Mucosa of stomach (tissue), 1 donor: ENCODE data around the gene ETV6.
A peak's percentile ranks its signal among the peaks of the same experiment; 100 is the strongest.

ENCODE experiments used
- H3K27me3 ChIP-seq: one replicate; pipeline ENCODE4 v1.7.0; 2013; ENCODE audit warnings: mild to moderate bottlenecking, low read length; ENCODE audit not compliant: control insufficient read depth, insufficient read depth
- H3K36me3 ChIP-seq: one replicate; pipeline ENCODE4 v1.7.0; 2013; ENCODE audit warnings: low read length; ENCODE audit not compliant: control insufficient read depth, insufficient read depth
- H3K4me1 ChIP-seq: one replicate; pipeline ENCODE4 v1.7.0; 2013; ENCODE audit warnings: mild to moderate bottlenecking, low read length; ENCODE audit not compliant: control insufficient read depth, insufficient read depth
- H3K4me3 ChIP-seq: one replicate; pipeline ENCODE4 v1.7.0; 2013; ENCODE audit warnings: low read length
- H3K9ac ChIP-seq: one replicate; pipeline ENCODE4 v1.7.0; 2013; ENCODE audit warnings: mild to moderate bottlenecking, low read length, moderate library complexity
- H3K9me3 ChIP-seq: one replicate; pipeline ENCODE4 v1.7.0; 2013; ENCODE audit warnings: mild to moderate bottlenecking, low read length, moderate library complexity; ENCODE audit not compliant: control insufficient read depth
- donor health status: Pancreatic carcinoma.

Gene ETV6

GRCh38 chr12:11752403-11753149, 103.1 kb downstream of the ETV6 start:
- Histone ChIP-seq H3K9me3 (no peaks in the 10 kb centered on the region), H3K27me3 (no peaks in the 10 kb centered on the region), H3K9ac (no peak overlapping the region), H3K4me1 (peaks cover 14% of the 10 kb centered on the region), H3K4me3 (no peak overlapping the region), H3K36me3 (no peaks in the 10 kb centered on the region)

DNA sequence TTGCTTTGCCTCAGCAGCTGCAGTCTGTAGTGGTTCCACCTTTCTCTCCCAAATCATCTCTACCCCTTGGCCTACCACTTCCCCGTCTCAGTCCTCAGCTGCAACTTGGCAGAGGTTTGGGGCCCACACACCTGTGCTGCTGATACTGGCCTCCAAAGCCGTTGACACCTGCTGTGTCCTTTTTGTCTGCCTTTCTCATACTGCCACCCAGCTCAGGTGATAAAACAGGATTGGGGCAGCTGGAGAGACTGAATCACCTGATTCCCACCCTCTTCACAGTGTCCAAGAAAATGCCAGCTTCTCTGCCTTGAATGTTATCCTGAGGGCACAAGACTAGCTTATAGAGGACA, 103.7 kb downstream of the ETV6 start:
- Histone ChIP-seq H3K27me3 (no peaks in the 10 kb centered on the region), H3K4me3 (no peak overlapping the region), H3K9ac (no peak overlapping the region), H3K9me3 (no peaks in the 10 kb centered on the region), H3K4me1 (peaks cover 14% of the 10 kb centered on the region), H3K36me3 (no peaks in the 10 kb centered on the region)

- Histone ChIP-seq H3K36me3 (no peaks in the 10 kb centered on the region), H3K27me3 (no peaks in the 10 kb centered on the region), H3K4me1 (peaks cover 18% of the 10 kb centered on the region), H3K4me3 (no peak overlapping the region), H3K9ac (no peak overlapping the region), H3K9me3 (no peaks in the 10 kb centered on the region)
These were observed 104.4 kb downstream of the ETV6 start for GRCh38 chr12:11753826-11754225.

DNA sequence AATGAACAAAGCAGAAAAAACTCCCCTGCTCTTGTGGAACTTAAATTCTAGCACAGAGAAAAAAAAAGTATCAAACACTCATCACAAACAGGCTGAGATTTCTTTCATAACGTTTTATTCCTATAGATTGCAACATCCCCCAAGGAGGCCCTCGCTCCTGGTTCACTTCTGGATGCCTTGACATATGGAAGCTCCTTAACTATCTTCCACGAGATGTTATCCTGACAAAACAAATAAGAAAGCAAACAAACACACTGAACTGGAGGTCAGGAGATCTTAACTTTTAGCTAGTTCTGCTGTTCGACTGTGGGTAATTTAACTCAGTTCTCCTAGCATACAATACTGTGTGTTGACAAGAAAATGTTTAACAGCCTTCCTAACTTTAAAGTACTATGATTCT, 104.8 kb downstream of the ETV6 start:
- H3K9me3 ChIP-seq, result no peaks in the 10 kb centered on the region
- no peaks in the 10 kb centered on the region for H3K27me3 ChIP-seq
- no peak overlapping the region for H3K4me3 ChIP-seq
- no peaks in the 10 kb centered on the region for H3K36me3 ChIP-seq
- peaks cover 23% of the 10 kb centered on the region for H3K4me1 ChIP-seq
- no peak overlapping the region for H3K9ac ChIP-seq

DNA sequence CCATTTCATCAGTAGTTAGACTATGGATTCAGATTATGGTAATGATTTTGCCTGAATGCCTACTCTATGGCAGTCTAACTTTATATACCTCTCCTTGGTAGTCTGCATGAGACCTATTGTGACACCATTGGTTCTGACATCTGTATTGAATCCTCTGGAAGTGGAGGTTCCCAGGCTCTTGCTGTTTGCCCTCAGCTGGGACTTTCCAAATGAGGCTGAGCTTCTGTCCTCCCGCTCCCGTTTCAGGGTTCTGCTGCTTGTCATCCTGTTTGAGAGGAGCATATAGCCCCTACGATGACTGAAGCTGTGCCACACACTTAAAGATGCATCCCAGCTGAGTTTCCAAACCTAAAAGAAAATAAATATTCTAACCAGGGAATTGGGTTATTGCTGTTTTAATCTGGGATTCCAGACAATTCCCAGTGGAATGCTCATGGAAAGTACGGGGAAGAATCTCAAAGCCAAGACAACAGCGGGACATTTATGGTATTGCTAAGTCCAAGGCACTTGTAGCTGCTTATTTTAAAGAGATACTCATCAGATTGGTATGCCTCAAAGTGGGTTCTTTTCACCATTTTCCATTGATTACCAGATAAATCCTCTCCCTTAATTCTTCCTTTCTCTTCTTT, 105.9 kb downstream of the ETV6 start:
- Histone ChIP-seq H3K36me3 (no peaks in the 10 kb centered on the region), H3K9ac (no peak overlapping the region), H3K27me3 (no peaks in the 10 kb centered on the region), H3K4me3 (no peak overlapping the region), H3K9me3 (no peaks in the 10 kb centered on the region), H3K4me1 (peaks cover 26% of the 10 kb centered on the region)

DNA sequence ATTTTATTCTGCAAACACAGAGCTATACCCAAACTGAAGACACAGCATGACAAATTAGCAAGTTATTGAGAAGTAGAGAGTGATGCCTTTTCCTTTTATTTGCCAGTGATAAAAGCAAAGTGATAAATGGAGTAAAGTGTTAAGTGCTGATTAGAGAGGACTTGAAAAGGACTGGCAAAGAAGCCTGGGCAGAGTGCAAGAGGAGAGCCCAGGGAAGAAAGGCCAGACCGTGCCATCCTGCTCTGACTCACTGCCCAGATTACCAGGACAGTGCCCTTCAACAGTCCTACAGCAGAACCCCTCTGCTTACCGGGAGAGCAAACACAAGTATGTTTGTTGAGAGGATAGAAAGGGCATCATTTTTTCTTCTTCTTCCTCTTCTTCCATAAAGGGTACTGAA, 106.5 kb downstream of the ETV6 start:
- Histone ChIP-seq H3K9ac (no peak overlapping the region), H3K36me3 (no peaks in the 10 kb centered on the region), H3K9me3 (no peaks in the 10 kb centered on the region), H3K4me1 (peaks cover 26% of the 10 kb centered on the region), H3K27me3 (no peaks in the 10 kb centered on the region), H3K4me3 (no peak overlapping the region)

- Histone ChIP-seq H3K27me3 (no peaks in the 10 kb centered on the region), H3K36me3 (no peaks in the 10 kb centered on the region), H3K9me3 (no peaks in the 10 kb centered on the region), H3K4me1 (peaks cover 21% of the 10 kb centered on the region), H3K4me3 (no peak overlapping the region), H3K9ac (no peak overlapping the region)
These were observed 107.0 kb downstream of the ETV6 start for GRCh38 chr12:11756523-11756922.

DNA sequence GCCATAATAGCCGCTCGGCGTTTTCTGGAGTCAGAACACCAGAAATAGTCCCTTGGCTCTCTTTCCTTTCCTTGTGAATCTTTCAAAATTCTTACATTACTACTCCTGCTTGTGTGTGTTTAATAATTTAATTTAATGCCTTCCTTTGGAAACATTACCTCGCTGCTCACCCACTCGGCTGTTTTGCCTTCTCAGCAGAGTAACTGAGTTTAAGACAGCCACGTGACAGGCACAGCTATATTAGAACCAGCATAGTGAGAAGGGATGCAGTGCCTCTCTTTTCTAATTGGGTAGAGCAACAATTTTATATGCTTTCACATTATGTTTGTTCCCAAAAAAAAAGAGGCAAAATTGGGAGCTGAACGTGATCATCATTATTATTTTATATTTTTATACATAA, 107.6 kb downstream of the ETV6 start:
- Histone ChIP-seq H3K9ac (no peak overlapping the region), H3K4me1 (peaks cover 22% of the 10 kb centered on the region), H3K4me3 (no peak overlapping the region), H3K36me3 (no peaks in the 10 kb centered on the region), H3K27me3 (no peaks in the 10 kb centered on the region), H3K9me3 (no peaks in the 10 kb centered on the region)

DNA sequence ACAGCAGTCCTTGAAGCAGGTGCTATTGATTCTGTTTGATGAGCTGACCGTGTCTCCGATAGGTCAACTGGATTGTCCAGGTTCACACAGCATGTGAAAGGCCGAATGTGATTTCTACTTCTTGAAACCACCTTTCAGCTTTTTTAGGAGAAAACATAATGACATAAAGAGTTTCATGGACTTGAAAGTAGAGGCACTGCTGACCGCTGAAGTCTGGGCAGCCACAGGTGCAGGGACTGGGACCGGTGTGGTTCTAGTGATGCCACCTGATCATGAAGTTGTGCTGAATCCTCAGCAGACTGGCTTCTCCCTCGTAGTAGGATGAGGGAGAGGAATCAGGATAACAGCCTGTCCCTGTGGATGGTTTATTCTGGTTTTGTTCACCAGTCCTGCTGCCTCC, 108.1 kb downstream of the ETV6 start:
- no peak overlapping the region for H3K4me3 ChIP-seq
- no peak overlapping the region for H3K9ac ChIP-seq
- H3K9me3 ChIP-seq, result no peaks in the 10 kb centered on the region
- no peaks in the 10 kb centered on the region for H3K36me3 ChIP-seq
- H3K27me3 ChIP-seq, result no peaks in the 10 kb centered on the region
- H3K4me1 ChIP-seq, result peaks cover 23% of the 10 kb centered on the region

DNA sequence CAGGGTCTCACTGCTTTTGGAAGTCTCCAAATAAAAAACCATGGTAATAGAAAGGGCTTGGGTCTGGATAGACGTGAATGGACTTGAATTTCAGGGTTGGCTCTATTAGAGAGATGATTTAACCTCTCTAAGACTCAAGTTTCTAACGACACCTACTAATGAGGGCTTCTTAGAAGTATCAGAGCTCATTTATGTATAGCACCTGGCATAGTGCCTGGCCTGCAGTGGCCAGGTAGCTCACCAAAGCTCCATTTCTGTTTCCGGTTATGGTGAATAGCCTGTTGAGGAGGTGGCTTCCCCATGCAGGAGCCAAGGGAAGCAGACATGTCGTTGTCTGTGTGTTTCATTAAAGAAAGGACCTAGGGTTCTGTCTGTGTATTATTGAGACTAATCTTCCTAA, 108.6 kb downstream of the ETV6 start:
- peak overlapping the region; percentile 37 for H3K9ac ChIP-seq
- no peaks in the 10 kb centered on the region for H3K36me3 ChIP-seq
- no peaks in the 10 kb centered on the region for H3K27me3 ChIP-seq
- no peak overlapping the region for H3K4me3 ChIP-seq
- peaks cover 28% of the 10 kb centered on the region for H3K4me1 ChIP-seq
- no peaks in the 10 kb centered on the region for H3K9me3 ChIP-seq

- peaks cover 31% of the 10 kb centered on the region for H3K4me1 ChIP-seq
- H3K27me3 ChIP-seq, result no peaks in the 10 kb centered on the region
- peak overlapping the region; percentile 37 for H3K9ac ChIP-seq
- H3K4me3 ChIP-seq, result no peak overlapping the region
- H3K9me3 ChIP-seq, result no peaks in the 10 kb centered on the region
- H3K36me3 ChIP-seq, result no peaks in the 10 kb centered on the region
These were observed 109.3 kb downstream of the ETV6 start for GRCh38 chr12:11758510-11759493.

DNA sequence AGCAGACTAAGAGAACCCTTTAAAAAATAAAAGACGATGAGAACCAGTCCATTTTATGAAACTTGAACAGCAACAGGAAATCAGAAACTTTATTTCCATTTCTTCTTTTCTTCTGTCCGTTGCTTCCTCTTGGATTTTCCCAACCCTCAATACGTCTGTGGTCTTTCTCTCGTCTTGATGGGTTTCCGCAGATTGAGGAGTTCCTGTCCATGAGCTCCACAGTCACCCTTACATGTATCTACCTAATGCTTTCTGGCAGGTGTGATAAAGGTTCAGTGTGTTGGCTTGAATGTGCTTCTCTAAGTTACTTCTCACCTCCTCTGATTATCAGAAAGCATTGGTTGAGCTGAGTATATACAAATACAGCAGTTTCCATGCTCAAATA, 110.0 kb downstream of the ETV6 start:
- no peak overlapping the region for H3K9ac ChIP-seq
- no peaks in the 10 kb centered on the region for H3K9me3 ChIP-seq
- peaks cover 38% of the 10 kb centered on the region for H3K4me1 ChIP-seq
- no peak overlapping the region for H3K4me3 ChIP-seq
- H3K36me3 ChIP-seq, result no peaks in the 10 kb centered on the region
- no peaks in the 10 kb centered on the region for H3K27me3 ChIP-seq
